HK-2 (cell line): ENCODE data around the gene JUP.

Experiments used
- DNase-seq: peaks from one replicate; pipeline ENCODE4 v3.0.0-alpha.2; 2018; ENCODE audit not compliant: unreplicated experiment

The JUP gene

GRCh38 chr17:41758601-41759000 lies 27.9 kb downstream of the JUP start:
- DNase-seq, result no peak

- no peak for DNase-seq
These were observed 32.4 kb downstream of the JUP start for GRCh38 chr17:41754066-41754465.

GRCh38 chr17:41751288-41751687 lies 35.2 kb downstream of the JUP start:
- DNase-seq, result no peak

DNA sequence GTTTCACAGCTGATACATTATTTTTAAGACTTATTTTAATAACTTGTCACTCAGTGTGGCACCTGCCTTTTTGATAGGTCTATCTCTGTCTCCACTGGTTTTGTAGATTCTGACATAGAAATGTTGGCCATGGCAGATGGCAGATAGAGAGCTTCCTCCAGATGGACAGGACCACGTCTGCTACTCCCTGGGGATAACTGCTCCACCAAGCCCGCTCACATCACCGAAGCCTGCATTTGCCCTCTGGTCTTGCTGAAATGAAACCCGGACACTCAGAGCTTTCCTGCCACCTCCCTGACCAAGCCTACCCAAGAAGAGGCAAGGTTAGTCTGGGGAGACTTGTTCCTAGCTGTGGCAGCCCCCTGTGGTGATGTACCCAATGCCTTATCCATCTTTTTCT lies 35.6 kb downstream of the JUP start:
- no peak for DNase-seq

- DNase-seq, result no peak
These were observed 38.2 kb downstream of the JUP start for GRCh38 chr17:41748275-41748674.

DNA sequence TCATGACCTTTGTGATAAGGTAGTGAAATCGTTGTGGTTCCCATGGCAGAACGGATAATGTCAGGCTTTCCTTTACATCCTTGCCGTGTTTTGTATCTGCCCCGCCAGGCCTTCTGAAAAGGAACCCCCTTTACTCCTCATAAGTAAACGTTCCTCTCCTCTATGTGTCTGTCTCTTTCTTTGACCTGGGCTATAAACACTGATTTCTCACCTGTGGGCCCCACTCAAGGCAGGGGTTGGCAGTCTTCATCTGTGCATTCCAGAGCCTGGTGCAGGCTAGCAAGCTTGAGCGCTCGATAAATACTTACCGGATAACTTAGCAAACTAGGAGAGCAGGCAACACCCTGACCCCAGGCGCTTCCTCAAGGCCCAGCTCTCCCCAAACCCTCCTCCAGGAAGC lies 44.8 kb downstream of the JUP start:
- DNase-seq, result no peak

DNA sequence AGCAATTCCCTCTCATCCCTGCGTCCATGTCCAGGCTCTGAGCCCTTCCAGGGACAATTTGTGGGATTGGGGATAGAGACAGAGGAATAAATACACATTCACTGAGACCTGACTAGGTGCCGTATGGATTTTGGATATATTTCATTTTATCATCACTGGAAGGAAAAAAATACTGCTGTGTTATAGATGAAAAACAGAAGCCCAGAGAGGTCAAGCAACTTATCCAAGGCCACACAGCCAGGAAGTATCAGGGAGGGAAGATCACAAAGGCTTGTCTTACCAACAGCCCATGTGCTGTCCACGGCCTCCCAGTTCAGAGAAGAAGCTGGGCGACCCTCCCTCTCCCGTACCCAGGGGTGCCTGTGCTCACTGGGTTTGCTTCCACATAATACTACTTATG lies 46.0 kb downstream of the JUP start:
- DNase-seq, result no peak

- peak; percentile 22 for DNase-seq
These were observed 46.7 kb downstream of the JUP start for GRCh38 chr17:41739661-41740352.

DNA sequence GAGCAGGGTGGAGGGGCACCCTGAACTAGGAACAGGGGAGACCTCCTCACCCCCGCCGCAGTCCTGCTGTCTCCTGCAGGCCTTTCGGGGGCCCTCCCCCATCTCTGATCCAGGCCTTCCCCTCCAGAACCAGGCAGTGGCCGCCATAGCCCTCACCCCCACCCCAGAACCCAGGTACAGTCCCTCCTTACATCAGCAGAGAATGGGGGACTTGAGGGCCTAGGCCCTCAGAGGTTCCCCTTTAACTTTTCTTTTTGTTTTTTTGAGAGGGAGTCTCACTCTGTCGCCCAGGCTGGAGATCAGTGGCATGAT lies 47.8 kb downstream of the JUP start:
- DNase-seq, result no peak

DNA sequence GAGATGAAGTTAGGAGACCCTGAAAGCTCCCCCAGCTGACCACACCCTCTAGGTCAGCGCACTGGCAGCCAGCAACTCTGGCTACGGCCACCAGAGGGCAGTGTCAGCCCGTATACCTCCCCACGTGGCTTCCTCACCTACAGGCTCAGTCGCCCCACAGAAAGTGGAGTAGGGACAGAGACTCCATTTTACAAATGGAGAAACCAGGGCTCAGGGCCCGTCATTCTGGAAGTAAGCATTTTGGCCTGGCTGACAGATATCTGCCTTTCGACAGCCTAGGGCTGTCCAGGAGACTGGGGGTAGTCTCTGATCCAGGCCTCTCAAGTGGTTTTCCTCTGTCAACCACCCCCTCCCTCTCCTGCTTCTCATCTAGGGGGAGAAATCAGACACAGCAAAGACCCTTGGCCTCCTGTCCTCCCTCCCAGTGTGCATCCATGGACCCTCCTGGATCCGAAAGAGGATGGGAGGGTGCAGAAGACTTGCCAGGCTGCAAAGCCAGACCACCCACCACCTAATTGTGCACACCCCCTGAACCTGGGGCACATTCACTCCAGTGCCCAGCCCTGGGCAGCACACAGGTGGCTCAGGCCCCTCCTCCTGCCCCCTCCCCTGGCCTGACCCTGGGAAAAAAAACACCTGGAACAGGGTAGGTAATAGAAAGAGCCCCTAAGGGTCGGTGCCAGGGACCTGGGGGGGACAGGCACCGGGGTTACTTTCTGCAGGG lies 48.3 kb downstream of the JUP start:
- DNase-seq, result peak; percentile 87

GRCh38 chr17:41737680-41738023 lies 48.9 kb downstream of the JUP start:
- no peak for DNase-seq

DNA sequence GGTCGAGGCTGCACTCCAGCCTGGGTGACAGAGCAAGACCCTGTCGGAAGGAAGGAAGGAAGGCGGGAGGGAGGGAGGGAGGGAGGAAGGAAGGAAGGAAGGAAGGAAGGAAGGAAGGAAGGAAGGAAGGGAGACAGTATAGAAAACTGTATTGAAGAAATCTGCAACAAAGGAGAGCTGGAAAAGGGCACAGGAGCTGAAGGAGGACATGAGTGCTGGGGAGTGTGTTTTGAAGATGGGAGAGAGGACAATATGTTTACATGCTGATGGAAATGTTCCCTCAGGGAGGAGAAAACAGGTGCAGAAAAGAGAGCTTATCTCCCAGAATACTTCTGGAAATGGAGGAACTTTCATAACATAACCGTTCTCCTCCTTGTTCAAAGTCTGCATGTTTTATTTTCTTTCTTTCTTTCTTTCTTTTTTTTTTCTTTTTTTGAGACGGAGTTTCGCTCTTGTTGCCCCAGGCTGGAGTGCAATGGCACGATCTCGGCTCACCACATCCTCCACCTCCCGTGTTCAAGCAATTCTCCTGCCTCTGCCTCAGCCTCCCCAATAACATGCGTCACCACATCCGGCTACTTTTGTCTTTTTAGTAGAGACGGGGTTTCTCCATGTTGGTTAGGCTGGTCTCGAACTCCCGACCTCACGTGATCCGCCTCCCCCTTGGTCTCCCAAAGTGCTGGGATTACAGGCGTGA lies 49.4 kb downstream of the JUP start:
- DNase-seq, result no peak

DNA sequence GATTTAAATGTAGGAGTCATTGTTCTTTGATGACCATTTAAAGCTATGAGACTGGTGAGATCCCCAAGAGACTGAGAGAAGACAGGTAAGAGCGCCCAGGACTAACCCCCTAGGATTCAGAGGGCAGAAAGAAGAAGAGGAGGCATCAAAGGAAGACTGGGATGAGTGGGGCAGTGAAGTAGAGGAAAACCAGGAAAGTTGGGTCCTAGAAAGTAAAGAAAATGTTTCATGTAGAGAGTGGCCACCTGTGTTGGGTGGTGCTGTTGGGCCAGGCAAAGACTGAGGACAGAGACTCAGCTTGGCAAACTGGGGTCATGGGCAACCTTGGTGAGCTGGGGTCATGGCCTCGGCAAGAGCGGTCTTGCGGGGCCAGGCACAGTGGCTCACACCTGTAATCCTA lies 50.8 kb downstream of the JUP start:
- no peak for DNase-seq

DNA sequence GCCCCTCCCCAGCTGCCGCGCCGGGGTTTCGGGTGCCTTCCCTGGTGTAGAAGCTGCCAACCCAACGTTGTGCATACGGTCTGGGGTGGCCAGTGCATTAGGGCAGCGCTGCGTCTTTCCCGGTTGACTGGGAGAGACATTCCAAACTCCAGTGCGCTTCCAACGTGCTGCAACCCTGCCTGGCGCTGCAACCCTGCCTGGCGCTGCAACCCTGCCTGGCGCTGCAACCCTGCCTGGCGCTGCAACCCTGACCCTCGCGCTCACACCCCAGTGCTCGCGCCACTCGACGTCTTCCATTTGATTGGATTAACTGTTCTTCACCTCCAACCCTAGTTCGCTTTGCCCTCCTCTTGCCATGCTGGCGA lies 51.6 kb downstream of the JUP start:
- no peak for DNase-seq

DNA sequence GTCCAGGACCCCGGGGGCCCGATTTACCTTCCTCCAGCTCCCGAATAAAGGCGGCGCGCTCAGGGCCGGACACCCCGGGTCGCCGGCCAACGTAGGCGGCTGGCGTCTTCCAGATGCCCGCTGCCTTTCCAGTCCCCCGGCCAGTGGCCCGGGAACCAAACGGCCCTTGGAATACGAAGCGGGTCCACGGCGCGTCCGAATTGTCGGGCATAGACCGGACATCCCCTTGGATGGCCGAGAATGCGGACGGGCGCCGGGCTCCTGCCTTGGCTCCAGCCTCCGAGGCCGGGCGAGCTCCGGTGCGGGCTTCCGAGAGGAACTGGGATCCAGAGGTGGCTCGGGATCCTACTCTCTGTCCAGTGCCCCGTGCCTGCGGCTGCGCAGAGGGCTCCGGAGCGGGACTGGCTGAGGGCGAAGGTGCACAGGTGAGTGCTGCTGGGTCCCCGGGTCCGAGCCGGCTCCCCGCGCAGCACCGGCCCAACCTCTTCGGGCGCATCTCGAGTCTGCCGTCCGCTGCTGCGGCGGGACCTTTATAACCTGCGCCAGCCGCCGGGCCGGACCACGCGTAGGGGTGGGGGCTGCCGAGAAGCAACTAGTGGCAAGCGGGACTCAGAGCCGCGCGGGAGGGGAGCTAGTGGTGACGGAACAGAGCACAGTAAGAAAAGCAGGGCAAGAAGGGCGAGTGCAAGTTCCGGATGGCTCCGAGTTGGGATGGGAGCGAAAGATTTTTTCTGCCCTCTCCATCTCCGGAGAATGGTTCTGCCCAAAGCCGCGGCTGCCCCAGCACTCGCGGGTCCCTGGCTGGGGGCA lies 52.2 kb downstream of the JUP start, which contains the start of gene HAP1:
Gene HAP1 (minus strand): TSS at position 505 of the 810 bp plus-strand sequence. CDS start 9 bp downstream, at position 496.
- peak; percentile 46 for DNase-seq

DNA sequence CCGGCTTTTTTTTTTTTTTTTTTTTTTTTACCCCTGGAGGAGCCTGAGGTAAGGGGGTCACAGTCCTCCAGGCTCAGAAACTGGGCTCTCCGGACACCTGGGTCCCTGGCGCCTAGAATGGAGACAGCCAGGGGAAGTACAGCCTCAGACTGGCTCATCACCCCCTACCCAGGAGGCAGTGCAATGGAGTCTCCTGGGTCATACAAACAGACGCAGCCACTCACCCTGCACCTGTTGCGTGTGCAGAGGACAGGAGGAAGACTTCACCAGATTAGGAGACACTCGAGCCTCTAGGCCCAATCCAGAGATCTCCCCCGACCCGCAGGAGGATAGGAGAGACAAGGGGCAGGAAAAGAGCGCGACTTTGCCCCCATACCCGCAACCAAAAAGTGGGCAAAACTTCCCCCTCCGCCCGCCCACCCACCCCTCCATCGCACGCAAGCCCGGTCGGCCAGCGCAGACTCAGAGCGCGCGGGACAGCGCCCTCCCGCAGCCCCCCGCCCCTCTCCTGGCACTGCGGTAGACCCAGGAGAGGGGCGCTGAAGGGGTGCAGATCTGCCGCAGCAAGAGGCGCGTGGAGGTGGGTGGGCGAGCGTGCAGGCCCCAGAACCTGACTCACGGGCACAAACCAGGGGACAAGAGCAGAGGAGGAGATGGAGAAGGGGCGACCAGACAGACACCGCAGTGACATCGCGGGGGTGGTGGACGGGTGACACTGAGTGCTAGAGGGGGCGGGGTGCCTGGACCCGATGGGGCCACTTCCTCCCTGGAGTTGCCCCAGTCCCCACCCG lies 53.0 kb downstream of the JUP start:
- DNase-seq, result no peak

- DNase-seq, result no peak
These were observed 54.7 kb downstream of the JUP start for GRCh38 chr17:41731836-41732235.

DNA sequence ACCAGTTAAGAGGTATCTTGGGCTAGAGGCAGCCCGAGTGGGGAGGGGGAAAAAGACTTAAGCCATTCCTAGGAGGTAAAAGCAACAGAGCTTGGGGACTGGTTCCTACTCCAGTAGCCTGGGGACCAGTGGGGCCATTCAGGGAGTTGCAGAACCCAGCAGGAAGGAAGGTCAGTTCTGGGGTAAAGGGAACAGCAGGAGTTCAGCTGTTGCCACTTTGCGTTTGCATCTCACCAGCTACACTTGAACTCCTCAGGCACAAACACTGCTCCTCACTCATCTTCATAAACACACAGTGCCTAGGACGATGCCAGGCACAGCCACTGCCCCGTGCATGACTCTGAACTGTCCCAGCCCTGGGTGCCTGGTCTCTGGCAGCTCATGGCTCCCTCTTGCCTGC lies 56.0 kb downstream of the JUP start:
- DNase-seq, result no peak

GRCh38 chr17:41728056-41728455 lies 58.5 kb downstream of the JUP start:
- no peak for DNase-seq

DNA sequence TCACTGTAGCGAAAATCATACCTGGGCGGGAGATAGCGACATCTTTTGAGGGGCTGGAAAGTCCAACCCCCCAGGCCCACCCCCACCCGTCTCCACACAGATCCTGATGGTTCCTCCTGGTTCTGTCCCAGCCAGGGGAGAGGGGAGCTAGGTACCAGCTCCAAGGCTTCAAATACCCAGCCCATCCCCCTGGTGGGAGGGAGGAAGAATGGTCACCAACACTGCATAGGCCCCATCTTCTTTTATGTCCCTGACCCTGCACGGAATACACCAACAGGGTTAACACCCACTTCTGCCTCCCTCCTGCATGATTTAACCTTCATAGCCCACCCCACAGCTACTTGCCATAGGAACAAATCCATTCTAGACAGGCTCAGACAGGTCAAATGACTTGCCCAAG lies 61.4 kb downstream of the JUP start:
- no peak for DNase-seq

DNA sequence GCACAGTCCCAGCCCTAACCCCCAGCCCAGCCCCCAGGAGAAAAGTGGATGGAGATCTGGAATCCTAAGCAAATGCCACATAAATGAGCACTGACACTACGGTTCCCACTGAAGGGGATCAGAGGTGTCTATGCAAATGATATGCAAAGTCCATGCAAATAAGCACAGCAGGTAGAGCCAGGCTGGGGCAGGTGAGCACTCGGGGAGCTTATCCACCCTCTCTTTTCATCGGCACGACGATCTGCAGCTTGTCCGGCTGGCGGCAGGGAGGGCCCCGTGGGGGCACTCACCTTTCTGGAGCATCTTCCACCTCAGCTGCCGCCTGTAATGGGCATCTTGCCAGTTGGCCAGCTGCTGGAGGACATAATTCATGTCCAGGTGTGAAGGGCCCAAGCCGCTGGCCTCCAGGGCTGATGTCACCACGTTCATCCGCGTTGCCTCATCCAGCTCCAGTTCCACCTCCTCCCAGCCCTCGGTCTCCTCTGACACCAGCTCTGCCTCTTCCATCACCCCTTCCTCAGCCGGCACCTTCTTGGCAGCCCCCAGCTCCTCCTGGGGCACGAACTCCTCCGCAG lies 61.9 kb downstream of the JUP start:
- DNase-seq, result no peak
